Thoracic aorta (tissue), 2 donors: ENCODE results near the gene RFX7. TPM values are rescaled to one million over a fixed set of nuclear protein-coding genes. Genes with fewer than 3 reads are reported as not detected.

Experiments used
- ATAC-seq: fragments of 150-250 bp; one replicate; pipeline ENCODE4 v1.8.0; 2017; ENCODE audit warnings: low read depth; ENCODE audit not compliant: insufficient number of reproducible peaks, low FRiP score
- DNase-seq: peaks from one replicate; pipeline ENCODE4 v3.0.0-alpha.2; 2020; ENCODE audit warnings: low spot score
- H3K27ac ChIP-seq, 2 donors: fragments of 200-600 bp; sonication (generic); 1 replicate in 1 of 2; 2 replicates in 1 of 2; pipeline ENCODE4 v1.5.1; 2016; ENCODE audit warnings: mild to moderate bottlenecking in 2 of 2, moderate library complexity in 2 of 2
- H3K27me3 ChIP-seq: fragments of 200-600 bp; sonication (generic); replicated peaks from 2 replicates; pipeline ENCODE4 v1.6.0; 2016; ENCODE audit warnings: mild to moderate bottlenecking; ENCODE audit not compliant: insufficient read depth
- H3K36me3 ChIP-seq: fragments of 200-600 bp; sonication (generic); one replicate; pipeline ENCODE4 v1.5.1; 2016
- H3K4me1 ChIP-seq, 2 donors: fragments of 200-600 bp; sonication (generic); 1 replicate in 1 of 2; 2 replicates in 1 of 2; pipeline versions ENCODE4 v1.5.1 to v1.6.0; 2016; ENCODE audit warnings: low read depth in 2 of 2, mild to moderate bottlenecking in 1 of 2; ENCODE audit not compliant: control insufficient read depth in 1 of 2
- H3K4me3 ChIP-seq: fragments of 200-600 bp; sonication (generic); 2 replicates; pipeline ENCODE4 v1.5.1; 2016; ENCODE audit warnings: mild to moderate bottlenecking
- H3K9me3 ChIP-seq: fragments of 200-600 bp; sonication (generic); 2 replicates; pipeline ENCODE4 v1.5.1; 2016
- CTCF ChIP-seq: fragments of 200-600 bp; sonication (generic); IDR thresholded peaks from one replicate; pipeline ENCODE4 v1.5.1; 2019; ENCODE audit warnings: antibody characterized with exemption
- total RNA-seq, 2 donors: library from RNA; depleted of rRNA; stranded (reverse); fragments of >200 nt; gene quantifications; one replicate each; pipeline versions ENCODE4 v1.1.0 to v1.2.3, GENCODE V29; 2016

Gene RFX7
- total RNA-seq, 2 donors from 2014 or later, result 7.0 to 8.0 TPM

DNA sequence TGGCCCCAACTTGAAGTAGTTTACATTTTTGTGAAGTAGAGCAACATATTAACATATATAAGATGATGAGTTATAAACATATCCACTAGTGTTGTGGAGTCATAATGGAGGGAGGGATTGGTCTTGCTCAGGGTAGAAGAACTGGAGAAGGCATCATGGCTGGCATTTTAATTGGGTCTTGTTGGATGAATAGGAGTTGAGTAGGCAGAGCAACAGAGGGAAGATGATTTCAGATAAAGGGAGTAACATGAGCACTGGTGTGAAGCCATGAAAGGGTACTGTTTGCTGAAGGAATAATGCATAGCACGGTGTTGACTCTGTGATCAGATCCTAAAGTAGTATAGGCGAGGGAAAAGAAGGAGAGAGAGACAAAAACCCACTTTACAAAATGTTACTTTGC lies 3.6 kb upstream of the RFX7 start:
- Histone ChIP-seq H3K4me3 (no peak overlapping the region), H3K36me3 (no peaks in the 10 kb centered on the region), H3K27me3 (no peaks in the 10 kb centered on the region), H3K4me1 (peaks cover 12 to 13% of the 10 kb centered on the region in 2 donors), H3K9me3 (no peaks in the 10 kb centered on the region), H3K27ac (no peak overlapping the region)
- TF ChIP-seq CTCF, result no peak
- DNase-seq (no peak), ATAC-seq (no peak)

GRCh38 chr15:56245871-56246814 lies 2.5 kb upstream of the RFX7 start:
- Histone ChIP-seq H3K27ac (peak overlapping the region; percentile 41 to 73), H3K36me3 (no peaks in the 10 kb centered on the region), H3K27me3 (no peaks in the 10 kb centered on the region), H3K4me3 (peak overlapping the region; percentile 54), H3K4me1 (peaks cover 16 to 22% of the 10 kb centered on the region in 2 donors), H3K9me3 (no peaks in the 10 kb centered on the region)
- ATAC-seq, result peak; percentile 63
- peak; percentile 94 for TF ChIP-seq CTCF
- peak; percentile 48 for DNase-seq

DNA sequence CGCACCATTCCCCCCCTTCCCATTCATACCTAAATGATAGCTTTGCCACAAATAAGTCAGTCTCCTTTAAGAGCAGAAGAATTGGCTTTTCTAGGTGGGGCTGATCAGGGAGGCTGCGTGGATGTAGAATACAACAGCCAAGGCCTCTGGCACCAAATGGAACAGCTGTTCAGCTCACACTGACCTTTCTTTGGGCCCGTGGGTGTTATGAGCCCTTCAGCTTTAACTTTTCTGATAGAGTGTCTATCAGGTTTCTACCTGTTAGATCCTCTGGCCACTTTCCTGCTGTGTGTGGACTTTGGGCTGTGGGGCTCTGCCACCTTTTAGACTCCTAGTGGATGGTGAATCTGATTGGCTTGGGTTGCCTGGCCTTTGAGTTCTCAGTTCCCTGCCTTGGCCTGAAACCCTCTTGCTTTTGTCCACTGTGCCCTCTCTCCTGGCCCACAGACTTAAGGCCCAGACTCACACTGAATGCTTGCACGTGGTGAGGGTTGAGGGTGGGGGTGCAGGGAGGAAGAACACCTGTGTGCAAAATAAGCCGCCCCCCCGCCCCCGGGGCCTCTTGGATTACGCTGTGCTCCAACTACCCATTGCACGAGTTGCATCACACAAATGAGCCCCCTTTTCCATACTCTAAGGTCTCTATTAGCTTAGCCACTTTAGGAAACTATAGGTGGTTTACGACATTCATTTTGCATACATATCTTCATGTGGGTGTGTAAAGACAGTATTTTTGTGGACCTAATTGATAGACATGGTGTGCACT lies 1.3 kb upstream of the RFX7 start:
- peak overlapping the region; percentile 67 to 73 for H3K27ac ChIP-seq
- ATAC-seq (no peak), DNase-seq (no peak)
- H3K4me1 ChIP-seq, result peaks cover 20 to 22% of the 10 kb centered on the region in 2 donors
- H3K27me3 ChIP-seq, result no peaks in the 10 kb centered on the region
- no peaks in the 10 kb centered on the region for H3K36me3 ChIP-seq
- no peaks in the 10 kb centered on the region for H3K9me3 ChIP-seq
- no peak for TF ChIP-seq CTCF
- H3K4me3 ChIP-seq, result peak overlapping the region; percentile 96

DNA sequence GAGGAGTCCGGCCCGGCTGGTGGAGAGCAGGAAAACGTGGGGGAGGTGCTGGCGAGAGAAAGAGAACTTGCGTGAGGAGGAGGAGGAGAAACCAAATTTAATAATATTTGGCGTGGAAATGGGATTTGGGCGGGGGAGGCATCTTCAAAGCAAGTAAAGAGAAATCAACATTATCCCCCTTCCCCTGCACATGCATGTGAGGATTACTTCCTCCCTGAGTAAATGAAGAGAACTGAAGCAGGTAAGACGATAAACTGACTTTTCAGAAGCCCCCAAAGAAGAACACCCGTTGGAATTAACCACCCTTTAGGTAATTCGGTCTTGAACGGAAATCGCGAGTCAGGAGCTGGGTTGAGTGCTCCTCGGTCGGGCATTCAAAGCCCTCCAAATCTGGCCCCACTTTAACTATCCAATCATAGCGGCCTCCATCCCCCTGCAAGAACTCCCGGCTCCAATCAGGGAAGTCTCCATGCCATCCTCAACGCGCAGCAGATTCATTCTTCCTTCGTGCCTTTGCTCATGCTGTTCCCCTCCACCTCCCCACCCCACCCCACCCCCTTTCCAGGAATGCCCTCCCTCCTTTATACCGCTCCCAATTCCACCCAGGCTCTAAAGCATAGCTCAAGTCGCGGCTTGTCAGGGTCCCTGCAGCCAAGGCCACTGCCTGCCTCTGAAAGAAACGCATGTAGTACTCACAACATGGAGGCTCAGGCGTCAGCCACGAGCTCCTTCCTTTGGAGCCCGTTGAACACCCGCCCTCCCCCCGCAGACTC lies 545 bp upstream of the RFX7 start:
- no peaks in the 10 kb centered on the region for H3K27me3 ChIP-seq
- peak overlapping the region; percentile 96 for H3K4me3 ChIP-seq
- TF ChIP-seq CTCF, result no peak
- H3K4me1 ChIP-seq, result peaks cover 20 to 22% of the 10 kb centered on the region in 2 donors
- no peaks in the 10 kb centered on the region for H3K9me3 ChIP-seq
- H3K36me3 ChIP-seq, result no peaks in the 10 kb centered on the region
- DNase-seq (no peak), ATAC-seq (peak; percentile 52)
- peak overlapping the region; percentile 67 to 73 for H3K27ac ChIP-seq
